KBM-7 (cell line): Measurements from ENCODE around the gene TCAP.

Experiments
- DNase-seq: peaks from one replicate; pipeline ENCODE4 v3.0.0-alpha.2; 2015
- in situ Hi-C: fragments of 300-500 bp; cut with MboI; formaldehyde crosslinking; loops from 2 replicates; pipeline ENCODE4 v1.14.3; 2020; ENCODE audit warnings: low sequenced_read_pairs, low pct_unique_long_range_greater_than_20kb, mixed read lengths

Gene TCAP

GRCh38 chr17:39643271-39643670 lies 21.9 kb upstream of the TCAP start:
- in situ Hi-C loops: no loop called here
- DNase-seq: no peak

GRCh38 chr17:39647256-39647655 lies 17.9 kb upstream of the TCAP start:
- in situ Hi-C loops: no loop called here
- DNase-seq: no peak

GRCh38 chr17:39648616-39649366 lies 16.4 kb upstream of the TCAP start:
- peak; percentile 18 for DNase-seq
- in situ Hi-C loops: no loop called here

GRCh38 chr17:39650121-39650579 lies 15.0 kb upstream of the TCAP start:
- no peak for DNase-seq
- in situ Hi-C loops: loop anchor here (25.0 kb wide), 1 partner anchor 88 kb away; no protein-coding TSS in a partner anchor

- DNase-seq: no peak
- in situ Hi-C loops: loop anchor here (25.0 kb wide), 1 partner anchor 90 kb away; no protein-coding TSS in a partner anchor
These were observed 13.1 kb upstream of the TCAP start for GRCh38 chr17:39651923-39652586.

- in situ Hi-C loops: loop anchor here (25.0 kb wide), 1 partner anchor 90 kb away; no protein-coding TSS in a partner anchor
- no peak for DNase-seq
These were observed 12.4 kb upstream of the TCAP start for GRCh38 chr17:39652587-39653315.

GRCh38 chr17:39653316-39653661 lies 11.9 kb upstream of the TCAP start:
- in situ Hi-C loops: loop anchor here (25.0 kb wide), 1 partner anchor 91 kb away; no protein-coding TSS in a partner anchor
- no peak for DNase-seq

GRCh38 chr17:39653662-39654331 lies 11.4 kb upstream of the TCAP start:
- peak; percentile 67 for DNase-seq
- in situ Hi-C loops: loop anchor here (25.0 kb wide), 1 partner anchor 91 kb away; no protein-coding TSS in a partner anchor

- DNase-seq: no peak
- in situ Hi-C loops: loop anchor here (25.0 kb wide), 1 partner anchor 93 kb away; no protein-coding TSS in a partner anchor
These were observed 10.0 kb upstream of the TCAP start for GRCh38 chr17:39655105-39655504.

- DNase-seq: no peak
- in situ Hi-C loops: loop anchor here (25.0 kb wide), 1 partner anchor 96 kb away; no protein-coding TSS in a partner anchor
These were observed 6.8 kb upstream of the TCAP start for GRCh38 chr17:39658346-39658745.

GRCh38 chr17:39658760-39659159 lies 6.4 kb upstream of the TCAP start:
- in situ Hi-C loops: loop anchor here (25.0 kb wide), 1 partner anchor 96 kb away; no protein-coding TSS in a partner anchor
- no peak for DNase-seq

- no peak for DNase-seq
- in situ Hi-C loops: loop anchor here (25.0 kb wide), 1 partner anchor 97 kb away; no protein-coding TSS in a partner anchor
These were observed 5.7 kb upstream of the TCAP start for GRCh38 chr17:39659279-39660010.

- DNase-seq: no peak
- in situ Hi-C loops: loop anchor here (25.0 kb wide), 1 partner anchor 98 kb away; no protein-coding TSS in a partner anchor
These were observed 5.2 kb upstream of the TCAP start for GRCh38 chr17:39660011-39660360.

GRCh38 chr17:39660397-39661385 lies 4.5 kb upstream of the TCAP start:
- DNase-seq: no peak
- in situ Hi-C loops: loop anchor here (25.0 kb wide), 1 partner anchor 98 kb away; no protein-coding TSS in a partner anchor

GRCh38 chr17:39661744-39662541 lies 3.2 kb upstream of the TCAP start:
- in situ Hi-C loops: loop anchor here (25.0 kb wide), 1 partner anchor 100 kb away; no protein-coding TSS in a partner anchor
- DNase-seq: no peak
